B cell (primary cell): Measurements from ENCODE around the gene GCNT4. TPM values are rescaled to one million over a fixed set of nuclear protein-coding genes. Genes with fewer than 3 reads are reported as not detected.

Source experiments
- ATAC-seq: fragments of 200-7000 bp; cut with Tn5 transposase; one replicate; pipeline ENCODE4 v1.10.0; 2021; ENCODE audit warnings: low read depth, mild to moderate bottlenecking, moderate number of reproducible peaks, moderate library complexity
- CTCF ChIA-PET: fragments of 350-600 bp; sonication (Branson Sonifier 250); formaldehyde crosslinking; loops from one replicate; lab custom pipeline; 2021; ENCODE audit warnings: antibody characterized with exemption, inconsistent platforms; lab: Charles Lee
- POLR2A ChIA-PET: fragments of 350-600 bp; sonication (Branson Sonifier 250); formaldehyde crosslinking; loops from one replicate; lab custom pipeline; 2021; ENCODE audit warnings: antibody characterized with exemption; lab: Charles Lee
- DNase-seq: peaks from one replicate; pipeline ENCODE4 v3.0.0; 2013
- H2AFZ ChIP-seq: 2 replicates; pipeline ENCODE4 v1.6.1; 2012; ENCODE audit warnings: mild to moderate bottlenecking, low read depth, low read length; ENCODE audit not compliant: insufficient read depth, poor library complexity, severe bottlenecking
- H3K27ac ChIP-seq, 2 donors: 1 replicate in 1 of 2; 2 replicates in 1 of 2; pipeline ENCODE4 v1.5.1; 2012 to 2013; ENCODE audit warnings: low read length in 2 of 2, mild to moderate bottlenecking in 2 of 2, moderate library complexity in 1 of 2
- H3K27me3 ChIP-seq, 4 experiments: fragments of 200-600 bp in 1 of 4; sonication (generic) in 1 of 4; replicated peaks in 1 of 4; 1 replicate in 2 of 4; 2 replicates in 2 of 4; pipeline versions ENCODE4 v1.6.1 to v1.7.0; 2013 to 2016; ENCODE audit warnings: low read length in 3 of 4, mild to moderate bottlenecking in 2 of 4, mixed read lengths in 1 of 4, moderate library complexity in 1 of 4; ENCODE audit not compliant: insufficient read depth in 4 of 4, control insufficient read depth in 3 of 4; ENCODE audit errors: control extremely low read depth in 1 of 4
- H3K36me3 ChIP-seq, 2 experiments: replicated peaks in 1 of 2; 1 replicate in 1 of 2; 2 replicates in 1 of 2; pipeline versions ENCODE4 v1.6.1 to v1.7.1; 2013; ENCODE audit warnings: low read length in 1 of 2; ENCODE audit not compliant: insufficient read depth in 2 of 2, control insufficient read depth in 1 of 2; ENCODE audit errors: control extremely low read depth in 1 of 2, extremely low read depth in 1 of 2
- H3K4me1 ChIP-seq, 2 donors: fragments of 200-600 bp in 1 of 2; sonication (generic) in 1 of 2; 1 replicate in 1 of 2; 2 replicates in 1 of 2; pipeline versions ENCODE4 v1.5.1 to v1.6.1; 2013 to 2017; ENCODE audit warnings: low read length in 2 of 2; ENCODE audit not compliant: control insufficient read depth in 2 of 2, insufficient read depth in 2 of 2
- H3K4me2 ChIP-seq: replicated peaks from 2 replicates; pipeline ENCODE3; 2012; ENCODE audit warnings: mild to moderate bottlenecking, low read depth, low read length; ENCODE audit not compliant: poor library complexity, severe bottlenecking
- H3K4me3 ChIP-seq, 5 experiments: fragments of 200-600 bp in 1 of 5; sonication (generic) in 1 of 5; 1 replicate in 3 of 5; 2 replicates in 2 of 5; pipeline versions ENCODE4 v1.5.1 to v1.7.0; 2011 to 2016; ENCODE audit warnings: low read length in 4 of 5, mild to moderate bottlenecking in 4 of 5, low read depth in 2 of 5, control low read depth in 1 of 5, moderate library complexity in 1 of 5; ENCODE audit not compliant: insufficient read depth in 1 of 5; ENCODE audit errors: control extremely low read depth in 1 of 5, extremely low read depth in 1 of 5
- H3K79me2 ChIP-seq: fragments of 200-600 bp; sonication (generic); one replicate; pipeline ENCODE4 v1.6.0; 2016; ENCODE audit warnings: low read length; ENCODE audit not compliant: control insufficient read depth, insufficient read depth
- H3K9ac ChIP-seq: fragments of 200-600 bp; sonication (generic); 2 replicates; pipeline ENCODE4 v1.6.1; 2017; ENCODE audit warnings: mild to moderate bottlenecking, low read length, moderate library complexity
- H3K9me3 ChIP-seq, 3 donors: one replicate each; pipeline versions ENCODE4 v1.6.1 to v1.7.1; 2013; ENCODE audit warnings: low read length in 2 of 3; ENCODE audit not compliant: control insufficient read depth in 2 of 3, insufficient read depth in 1 of 3; ENCODE audit errors: control extremely low read depth in 1 of 3
- H4K20me1 ChIP-seq: 2 replicates; pipeline ENCODE4 v1.6.0; 2012; ENCODE audit warnings: mild to moderate bottlenecking, low read length; ENCODE audit not compliant: insufficient read depth, control insufficient read depth, poor library complexity, severe bottlenecking
- H3K27ac Mint-ChIP-seq: one replicate; pipeline ENCODE4 v1.8.0; 2021; ENCODE audit warnings: mixed read lengths
- H3K27me3 Mint-ChIP-seq: one replicate; pipeline ENCODE4 v1.8.0; 2021; ENCODE audit warnings: mixed read lengths
- H3K4me1 Mint-ChIP-seq: one replicate; pipeline ENCODE4 v1.8.0; 2021; ENCODE audit warnings: mixed read lengths
- H3K4me3 Mint-ChIP-seq: one replicate; pipeline ENCODE4 v1.8.0; 2021; ENCODE audit warnings: mixed read lengths
- H3K9me3 Mint-ChIP-seq: one replicate; pipeline ENCODE4 v1.8.0; 2022; ENCODE audit warnings: mixed read lengths; ENCODE audit not compliant: insufficient read depth
- CTCF ChIP-seq: fragments of 200-600 bp; IDR thresholded peaks from one replicate; pipeline ENCODE4 v1.8.0; 2022; ENCODE audit warnings: antibody characterized with exemption, mild to moderate bottlenecking
- EZH2 ChIP-seq: IDR thresholded peaks from 2 replicates; pipeline ENCODE4 v1.6.1; 2012; ENCODE audit warnings: borderline replicate concordance, low read depth, mild to moderate bottlenecking, moderate library complexity, low read length; ENCODE audit not compliant: insufficient read depth, poor library complexity, severe bottlenecking
- WGBS: methylation state at CpG from one replicate; pipeline ENCODE4 v1.1.5; 2013; ENCODE audit warnings: missing lambda C conversion rate; ENCODE audit not compliant: insufficient coverage; 5-methylcytosine and 5-hydroxymethylcytosine counted together
- intact Hi-C: fragments of 100-400 bp; cut with micrococcal nuclease; formaldehyde crosslinking; loops from one replicate; pipeline ENCODE4 v1.10.0; 2022
- polyA plus RNA-seq: library from polyadenylated mRNA; depleted of rRNA; stranded (reverse); fragments of >200 nt; gene quantifications from 2 replicates; pipeline ENCODE4 v1.2.3, GENCODE V29; 2012
- total RNA-seq, 2 donors: library from RNA; stranded (reverse); fragments of 120-200 nt in 1 of 2; gene quantifications; 1 replicate in 1 of 2; 2 replicates in 1 of 2; pipeline versions ENCODE4 v1.2.3 to v1.2.4, GENCODE V29; 2013 to 2022

The GCNT4 gene
- total and polyA plus RNA-seq, 2 donors (not counting 1 experiment from before 2014, with no cell fraction given), result 0.01 TPM; not detected in 1

GRCh38 chr5:75028090-75028489, 24.3 kb downstream of the GCNT4 start:
- no peak for ATAC-seq

More at GRCh38 chr5:75028090-75028489, 24.3 kb downstream of the GCNT4 start:
- no peaks in the 10 kb centered on the region for H3K36me3 ChIP-seq
- H3K4me1 Mint-ChIP-seq, result no peaks in the 10 kb centered on the region
- ChIA-PET CTCF (no interaction called here), POLR2A (no interaction called here)
- no peak overlapping the region for H3K4me3 Mint-ChIP-seq
- no peaks in the 10 kb centered on the region for H4K20me1 ChIP-seq
- no peak overlapping the region for H3K4me2 ChIP-seq
- H3K4me3 ChIP-seq, result no peak overlapping the region
- no peak for DNase-seq
- H3K27ac ChIP-seq, result no peak overlapping the region
- H3K9me3 Mint-ChIP-seq, result no peaks in the 10 kb centered on the region
- no peak for TF ChIP-seq EZH2
- TF ChIP-seq CTCF, result no peak
- no peak overlapping the region for H3K9ac ChIP-seq
- intact Hi-C loops, result no loop called here
- no peak overlapping the region for H3K27ac Mint-ChIP-seq
- H3K4me1 ChIP-seq, result no peaks in the 10 kb centered on the region
- no peaks in the 10 kb centered on the region for H3K27me3 ChIP-seq
- H2AFZ ChIP-seq, result no peak overlapping the region
- 93% methylated on average over 2 of the region's 3 CpGs for WGBS
- no peaks in the 10 kb centered on the region for H3K9me3 ChIP-seq
- H3K27me3 Mint-ChIP-seq, result peaks cover 20% of the 10 kb centered on the region
- H3K79me2 ChIP-seq, result no peaks in the 10 kb centered on the region
